GM19372 (cell line): ENCODE results near the gene FER.

Experiments
- ATAC-seq: cut with Tn5 transposase; IDR thresholded peaks from one replicate; pipeline ENCODE4 v1.9.1; 2021; ENCODE audit warnings: mild to moderate bottlenecking, low read depth, moderate library complexity; ENCODE audit not compliant: unreplicated experiment

Gene FER

DNA sequence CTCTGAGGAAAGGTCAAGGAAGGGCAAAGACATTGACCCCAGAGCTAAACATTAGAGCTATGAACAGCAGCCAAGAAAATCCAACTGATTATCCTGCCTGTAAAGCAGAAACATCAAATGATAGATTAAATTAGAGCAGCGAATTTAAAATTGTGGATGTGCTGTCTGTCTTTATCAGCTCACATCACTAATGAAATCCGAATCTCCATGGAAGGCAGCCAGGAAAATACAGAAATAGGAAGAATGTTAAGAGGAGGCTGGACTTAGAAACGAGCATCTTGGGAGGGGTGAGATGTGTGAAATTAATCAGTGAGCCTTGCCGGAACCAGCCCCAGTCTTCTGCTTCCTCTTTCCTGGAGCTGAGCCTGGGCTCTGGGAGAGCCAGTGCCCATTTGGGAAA, 471.1 kb downstream of the FER start:
- no peak for ATAC-seq

DNA sequence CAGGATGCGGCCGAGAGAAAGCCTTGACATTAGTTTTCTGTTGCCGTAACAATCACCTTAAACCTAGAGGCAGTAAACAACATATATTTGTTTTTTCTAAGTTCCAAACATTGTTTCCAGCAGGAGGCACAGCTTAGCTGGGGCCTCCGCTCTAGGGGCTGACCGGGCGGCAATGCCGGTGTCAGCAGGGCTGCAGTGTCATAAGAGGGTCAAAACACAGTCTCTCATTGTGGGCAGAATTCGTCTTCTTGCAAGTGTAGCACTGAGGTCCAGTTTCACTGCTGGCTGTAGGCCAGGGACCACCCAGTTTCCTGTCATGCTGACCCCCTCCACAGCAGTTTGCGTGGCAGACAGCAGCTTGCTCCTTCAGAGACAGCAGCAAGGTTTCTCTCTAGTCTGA, 475.8 kb downstream of the FER start:
- no peak for ATAC-seq

DNA sequence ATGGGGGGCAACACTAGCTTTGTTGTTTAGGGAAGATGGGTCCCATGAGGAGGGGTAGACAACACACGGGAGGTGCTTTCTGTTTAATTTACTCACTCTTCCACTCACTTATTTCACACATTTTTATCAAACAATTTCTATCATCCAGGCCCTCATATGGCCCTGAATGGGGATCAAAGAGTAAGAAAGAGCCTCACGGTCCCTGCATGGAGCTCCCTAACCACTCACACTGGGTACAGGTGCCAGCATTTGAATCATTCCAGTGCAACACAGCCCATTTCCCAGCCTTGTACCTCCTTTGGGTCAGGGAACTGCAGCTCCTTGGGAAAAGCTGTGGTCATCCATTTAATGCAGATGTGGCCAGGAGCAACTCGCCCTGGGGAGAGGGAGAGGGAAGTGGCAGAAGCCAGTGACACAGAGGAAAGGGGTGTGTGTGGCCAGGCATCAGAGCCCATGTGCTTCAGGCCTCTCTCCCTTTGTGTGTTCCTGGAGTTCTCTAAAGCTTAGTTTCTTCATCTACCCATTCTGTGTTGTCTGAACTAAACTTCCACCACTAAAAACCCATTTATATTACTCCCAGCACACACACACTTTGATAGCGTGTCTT, 476.7 kb downstream of the FER start:
- no peak for ATAC-seq

DNA sequence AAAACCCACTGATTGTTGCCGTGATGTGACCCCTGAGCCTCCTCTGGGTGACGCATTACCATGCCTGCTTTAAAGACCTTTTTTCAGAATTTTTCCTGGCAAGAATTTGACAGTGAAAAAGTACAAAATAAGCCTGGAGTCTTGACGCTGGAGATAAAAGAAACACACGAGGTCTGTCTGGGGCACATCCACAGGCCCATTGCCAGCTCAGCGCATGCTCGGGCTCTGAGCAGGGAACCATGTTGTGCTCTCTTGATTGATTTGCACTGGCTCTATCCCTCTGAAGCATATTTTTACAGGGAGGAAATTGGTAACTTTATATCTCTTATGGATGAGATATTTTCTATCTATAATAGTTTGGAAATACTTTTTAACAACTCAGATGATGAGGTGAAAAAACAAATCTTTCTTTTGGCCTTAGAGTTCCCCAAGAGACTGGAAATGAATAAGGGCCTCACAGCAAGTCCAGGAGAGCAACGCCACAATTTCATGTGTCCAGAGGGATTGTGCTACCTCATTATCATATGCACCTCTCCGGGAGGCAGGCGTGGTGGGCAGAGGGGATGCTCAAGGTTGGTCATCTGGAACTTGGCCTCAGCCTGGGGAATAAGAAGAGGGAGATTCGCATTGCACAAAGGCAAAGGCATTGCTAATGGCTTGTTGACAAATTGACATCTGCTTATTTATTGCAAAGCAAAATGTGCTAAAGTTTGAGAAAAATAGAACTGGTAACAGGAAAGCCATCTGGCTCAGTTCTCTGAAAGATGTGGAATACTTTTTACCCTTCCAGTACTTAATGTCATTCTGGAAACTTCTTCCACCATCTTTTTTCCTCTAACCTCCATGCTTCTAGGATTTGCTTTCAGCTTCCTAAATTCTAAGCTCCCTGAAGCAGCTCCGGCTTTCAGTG, 478.3 kb downstream of the FER start:
- ATAC-seq = no peak

DNA sequence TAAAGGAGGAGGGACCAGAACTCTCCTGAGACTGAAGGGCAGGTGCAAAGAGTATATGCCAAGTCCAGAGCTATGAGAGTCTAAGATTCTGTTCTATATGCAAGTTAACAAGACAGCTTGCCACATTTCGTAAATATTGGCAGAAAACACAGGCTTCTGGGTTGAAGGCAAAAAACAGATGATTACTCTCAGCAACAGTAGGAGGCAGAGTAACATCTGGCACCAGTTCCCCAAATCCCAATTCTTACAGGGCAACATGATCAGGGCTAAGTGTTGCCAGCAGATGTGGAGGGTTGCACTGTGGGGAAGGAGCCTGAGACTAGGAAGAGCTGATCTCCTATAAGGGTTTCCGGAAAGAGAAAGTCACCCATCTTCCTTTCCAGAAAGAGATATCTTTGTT, 482.7 kb downstream of the FER start:
- ATAC-seq = no peak

DNA sequence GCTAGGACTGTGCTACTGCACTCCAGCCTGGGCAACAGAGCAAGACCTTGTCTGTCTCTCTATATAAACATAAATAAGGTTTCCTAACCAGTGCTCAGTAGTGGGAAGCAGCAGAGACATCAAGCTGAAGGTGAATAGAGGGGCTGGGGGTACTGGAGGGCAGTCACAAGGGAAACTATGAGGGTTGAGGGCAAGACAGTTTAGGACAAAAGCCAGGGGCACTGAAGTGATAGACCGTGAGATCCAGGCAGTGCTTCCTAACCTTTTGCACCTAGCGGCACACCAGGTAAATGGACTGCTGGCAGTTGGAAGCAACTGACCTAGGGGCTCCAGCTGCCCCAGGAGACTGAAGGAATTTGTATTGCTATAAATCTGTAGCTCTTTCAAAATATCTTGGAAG, 483.6 kb downstream of the FER start:
- no peak for ATAC-seq

DNA sequence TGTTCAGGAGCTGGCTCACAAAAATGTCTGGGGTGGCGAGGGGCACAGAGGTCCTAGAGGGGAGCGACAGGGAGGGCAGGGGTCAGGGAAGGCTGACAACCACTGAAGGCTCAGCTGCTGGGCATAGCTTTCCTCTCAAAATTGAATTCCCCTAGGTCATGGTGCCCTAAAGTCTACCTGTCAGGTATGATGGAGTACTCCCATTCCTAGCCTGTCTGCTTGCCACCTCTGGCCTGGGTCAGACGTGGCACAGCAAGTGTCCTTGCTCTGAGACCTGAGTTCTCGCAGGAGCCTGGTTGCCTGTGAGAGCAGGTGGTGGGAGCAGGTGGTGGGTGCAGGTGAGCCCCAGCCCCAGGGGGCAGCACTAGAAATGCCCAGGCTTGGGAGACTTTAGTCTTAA, 486.7 kb downstream of the FER start:
- ATAC-seq = no peak

DNA sequence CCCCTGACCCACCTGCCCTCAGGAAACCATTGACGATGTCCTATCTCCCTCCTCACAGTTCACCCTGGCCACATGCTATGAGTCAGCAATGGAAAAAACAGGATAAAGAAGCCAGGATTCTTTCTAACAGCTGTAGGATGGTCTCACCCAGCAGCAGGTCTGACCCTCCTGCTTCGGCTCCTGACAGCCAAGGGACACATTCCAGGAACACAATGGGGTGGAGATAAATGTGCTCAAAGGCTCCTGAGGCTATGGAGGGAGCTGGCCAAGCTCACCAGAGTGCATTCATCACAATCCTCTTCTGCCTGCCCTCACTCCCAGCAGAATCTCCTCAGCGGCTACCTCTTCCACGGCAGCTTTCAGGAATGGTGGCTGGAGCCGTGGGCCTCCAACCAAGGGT, 491.8 kb downstream of the FER start:
- ATAC-seq = no peak

DNA sequence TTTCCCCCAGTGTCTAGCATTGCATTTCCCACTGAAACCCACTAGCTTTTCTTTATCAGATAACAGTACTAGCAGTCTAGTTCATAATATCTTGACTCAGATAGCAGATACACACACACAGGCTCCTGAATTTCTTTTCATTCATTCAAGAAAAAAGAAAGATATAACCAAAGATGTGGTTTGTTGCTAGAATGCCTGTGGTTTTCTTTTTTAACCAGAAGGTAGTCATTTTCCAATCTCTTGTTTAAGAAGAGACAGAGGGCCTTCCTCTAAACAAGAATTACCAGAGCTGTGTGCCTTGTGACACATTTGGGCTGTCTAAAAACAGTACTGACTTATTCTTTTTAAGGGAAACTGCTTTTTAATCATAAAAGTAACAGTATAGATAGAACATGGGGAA, 494.8 kb downstream of the FER start:
- no peak for ATAC-seq

DNA sequence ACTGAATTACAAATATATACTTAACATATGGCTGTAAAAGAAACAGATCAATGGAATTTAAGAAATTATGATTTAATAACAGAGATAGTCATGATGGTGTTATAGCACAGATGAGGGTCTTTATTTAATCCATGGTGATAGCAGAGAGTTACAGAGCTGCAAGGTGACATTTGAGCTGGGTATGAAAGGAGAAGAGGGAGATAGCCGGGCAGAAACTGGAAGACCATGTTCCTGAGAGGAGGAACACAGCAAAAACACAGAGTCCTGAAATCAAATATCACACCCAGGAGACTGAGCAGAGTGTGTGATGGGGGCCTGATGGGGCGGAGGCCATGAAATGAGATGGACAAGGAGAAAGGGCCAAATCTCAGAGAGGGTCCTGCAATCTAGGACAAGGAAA, 498.7 kb downstream of the FER start:
- no peak for ATAC-seq
